CD8-positive, alpha-beta memory T cell (primary cell): ENCODE results near the gene ZNF837. TPM values are rescaled to one million over a fixed set of nuclear protein-coding genes. Genes with fewer than 3 reads are reported as not detected.
"Not testable (repeated sequence)": the region's sequence is repeated elsewhere in the genome, so short reads cannot be mapped to it uniquely, and the experiment has no call there.

ENCODE experiments used
- CTCF ChIA-PET: fragments of 350-600 bp; sonication (Branson Sonifier 250); formaldehyde crosslinking; loops from one replicate; lab custom pipeline; 2021; ENCODE audit warnings: antibody characterized with exemption; lab: Charles Lee
- POLR2A ChIA-PET: fragments of 350-600 bp; sonication (Branson Sonifier 250); formaldehyde crosslinking; loops from one replicate; lab custom pipeline; 2021; ENCODE audit warnings: antibody characterized with exemption; lab: Charles Lee
- DNase-seq, 5 donors: peaks; one replicate each; pipeline versions ENCODE4 v3.0.0 to v3.0.0-alpha.2; 2020 to 2022; ENCODE audit warnings: mixed read lengths in 1 of 5
- H3K27ac ChIP-seq: one replicate; pipeline ENCODE4 v1.7.0; 2013; ENCODE audit warnings: low read depth, mild to moderate bottlenecking, low read length, moderate library complexity
- H3K27me3 ChIP-seq: 2 replicates; pipeline ENCODE4 v1.7.0; 2013; ENCODE audit warnings: low read length, mild to moderate bottlenecking; ENCODE audit not compliant: insufficient read depth, poor library complexity, severe bottlenecking
- H3K36me3 ChIP-seq: 2 replicates; pipeline ENCODE4 v1.7.0; 2013; ENCODE audit warnings: mild to moderate bottlenecking, low read length, moderate library complexity; ENCODE audit not compliant: insufficient read depth
- H3K4me1 ChIP-seq: 2 replicates; pipeline ENCODE4 v1.7.0; 2013; ENCODE audit warnings: mild to moderate bottlenecking, low read length, moderate library complexity; ENCODE audit not compliant: insufficient read depth
- H3K4me3 ChIP-seq: 2 replicates; pipeline ENCODE4 v1.7.0; 2013; ENCODE audit warnings: mild to moderate bottlenecking, low read length
- H3K9me3 ChIP-seq: 2 replicates; pipeline ENCODE4 v1.7.0; 2013; ENCODE audit warnings: mild to moderate bottlenecking, low read length
- H3K27ac Mint-ChIP-seq, 8 donors: one replicate each; pipeline ENCODE4 v1.8.0; 2020 to 2021; ENCODE audit warnings: mixed read lengths in 8 of 8, mild to moderate bottlenecking in 6 of 8, inconsistent platforms in 3 of 8, moderate library complexity in 3 of 8
- H3K27me3 Mint-ChIP-seq, 2 donors: one replicate each; pipeline ENCODE4 v1.8.0; 2020 to 2021; ENCODE audit warnings: mixed read lengths in 2 of 2, mild to moderate bottlenecking in 1 of 2, moderate library complexity in 1 of 2
- H3K36me3 Mint-ChIP-seq, 3 donors: one replicate each; pipeline ENCODE4 v1.8.0; 2020 to 2021; ENCODE audit warnings: mixed read lengths in 3 of 3, inconsistent platforms in 1 of 3, mild to moderate bottlenecking in 1 of 3
- H3K4me1 Mint-ChIP-seq, 3 donors: one replicate each; pipeline ENCODE4 v1.8.0; 2020 to 2021; ENCODE audit warnings: mixed read lengths in 3 of 3, inconsistent platforms in 1 of 3, mild to moderate bottlenecking in 1 of 3
- H3K4me3 Mint-ChIP-seq, 7 donors: one replicate each; pipeline ENCODE4 v1.8.0; 2020 to 2021; ENCODE audit warnings: mixed read lengths in 7 of 7, mild to moderate bottlenecking in 6 of 7, moderate library complexity in 4 of 7, inconsistent platforms in 2 of 7
- H3K9me3 Mint-ChIP-seq, 5 donors: one replicate each; pipeline ENCODE4 v1.8.0; 2020 to 2022; ENCODE audit warnings: mixed read lengths in 5 of 5, mild to moderate bottlenecking in 3 of 5, moderate library complexity in 2 of 5, inconsistent platforms in 1 of 5
- polyA plus RNA-seq: library from polyadenylated mRNA; unstranded; fragments of 300-500 nt; fragmentation: Illumina TruSeq; gene quantifications from one replicate; pipeline ENCODE4 v1.2.3, GENCODE V29; 2021
- total RNA-seq, 2 experiments: library from RNA; stranded (reverse); gene quantifications; one replicate each; pipeline ENCODE4 v1.2.3, GENCODE V29; 2021

The ZNF837 gene
- total and polyA plus RNA-seq, 3 experiments from 2014 or later = 1.8 to 4.6 (median 2.3) TPM

GRCh38 chr19:58349590-58349989 is 31.2 kb downstream of the ZNF837 start:
- peaks cover 19% of the 10 kb centered on the region for H3K4me1 ChIP-seq
- H3K4me3 Mint-ChIP-seq = peak overlapping the region in 3 of 7 donors; percentile 54 to 78 (median 54)
- H3K36me3 ChIP-seq = no peaks in the 10 kb centered on the region
- ChIA-PET CTCF (no interaction called here), POLR2A (interaction anchor here (1.8 kb wide), 1 partner anchor 13 kb away, joined by 5 read pairs; the partner anchor contains the start of gene ZNF497)
- H3K27me3 ChIP-seq = no peaks in the 10 kb centered on the region
- no peak overlapping the region for H3K4me3 ChIP-seq
- H3K36me3 Mint-ChIP-seq = peaks cover 0 to 15% (median 5%) of the 10 kb centered on the region in 3 donors
- DNase-seq = no peak
- no peak overlapping the region for H3K27ac ChIP-seq
- peaks cover 0 to 2% of the 10 kb centered on the region in 2 donors for H3K27me3 Mint-ChIP-seq
- H3K27ac Mint-ChIP-seq = peak overlapping the region in 1 of 8 donors; percentile 73
- peaks cover 0 to 2% (median 0%) of the 10 kb centered on the region in 5 donors for H3K9me3 Mint-ChIP-seq
- no peaks in the 10 kb centered on the region for H3K9me3 ChIP-seq
- peaks cover 27 to 40% (median 32%) of the 10 kb centered on the region in 3 donors for H3K4me1 Mint-ChIP-seq

- peak overlapping the region in 7 of 8 donors; percentile 86 to 96 (median 90) for H3K27ac Mint-ChIP-seq
- peak overlapping the region; percentile 72 for H3K4me3 ChIP-seq
- ChIA-PET CTCF (interaction anchor here (1.7 to 2.0 kb wide), 2 partner anchors 14 to 41 kb away, joined by 4 to 13 read pairs; partner anchors contain the start of gene ZNF497), POLR2A (interaction anchor here (1.2 to 2.3 kb wide), 7 partner anchors 8 to 165 kb away, joined by 3 to 16 read pairs (median 5); partner anchors contain the start of genes ZNF274 and ZNF497)
- H3K4me3 Mint-ChIP-seq = peak overlapping the region; percentile 91 to 97 (median 93)
- H3K9me3 ChIP-seq, H3K9me3 Mint-ChIP-seq, H3K27me3 ChIP-seq, H3K36me3 ChIP-seq, DNase-seq, H3K27me3 Mint-ChIP-seq: not testable (repeated sequence)
- peak overlapping the region; percentile 43 for H3K27ac ChIP-seq
- peaks cover 0 to 16% (median 5%) of the 10 kb centered on the region in 3 donors for H3K36me3 Mint-ChIP-seq
- peaks cover 27 to 40% (median 32%) of the 10 kb centered on the region in 3 donors for H3K4me1 Mint-ChIP-seq
- peaks cover 19% of the 10 kb centered on the region for H3K4me1 ChIP-seq
These were observed 32.8 kb downstream of the ZNF837 start for GRCh38 chr19:58348080-58348479.

GRCh38 chr19:58346961-58347929 is 33.6 kb downstream of the ZNF837 start:
- ChIA-PET POLR2A (interaction anchor here (0.6 to 2.3 kb wide), 11 partner anchors 9 to 620 kb away, joined by 3 to 16 read pairs (median 5); partner anchors contain the start of genes ZBTB45, ZNF274, ZNF497 and ZNF671), CTCF (interaction anchor here (0.8 to 2.0 kb wide), 3 partner anchors 15 to 172 kb away, joined by 3 to 13 read pairs (median 4); partner anchors contain the start of gene ZNF497)
- H3K36me3 ChIP-seq = no peaks in the 10 kb centered on the region
- peak overlapping the region; percentile 72 for H3K4me3 ChIP-seq
- peak; percentile 44 to 85 (median 71) for DNase-seq
- peak overlapping the region; percentile 67 for H3K27ac ChIP-seq
- H3K27me3 ChIP-seq = no peaks in the 10 kb centered on the region
- H3K4me3 Mint-ChIP-seq = peak overlapping the region; percentile 91 to 97 (median 93)
- no peaks in the 10 kb centered on the region for H3K27me3 Mint-ChIP-seq
- H3K4me1 ChIP-seq = peaks cover 19% of the 10 kb centered on the region
- no peaks in the 10 kb centered on the region for H3K9me3 Mint-ChIP-seq
- peaks cover 0 to 16% (median 7%) of the 10 kb centered on the region in 3 donors for H3K36me3 Mint-ChIP-seq
- no peaks in the 10 kb centered on the region for H3K9me3 ChIP-seq
- H3K27ac Mint-ChIP-seq = peak overlapping the region; percentile 86 to 96 (median 90)
- peaks cover 26 to 36% (median 32%) of the 10 kb centered on the region in 3 donors for H3K4me1 Mint-ChIP-seq

- H3K4me1 ChIP-seq = peaks cover 19% of the 10 kb centered on the region
- DNase-seq = no peak
- Mint-ChIP-seq H3K27ac (peak overlapping the region; percentile 67 to 94 (median 83)), H3K36me3 (peaks cover 3 to 17% (median 15%) of the 10 kb centered on the region in 3 donors), H3K4me1 (peaks cover 26 to 36% (median 32%) of the 10 kb centered on the region in 3 donors), H3K27me3 (no peaks in the 10 kb centered on the region), H3K9me3 (no peaks in the 10 kb centered on the region), H3K4me3 (peak overlapping the region; percentile 75 to 94 (median 91))
- no peaks in the 10 kb centered on the region for H3K27me3 ChIP-seq
- H3K36me3 ChIP-seq = no peaks in the 10 kb centered on the region
- POLR2A ChIA-PET = no interaction called here
- CTCF ChIA-PET = no interaction called here
- H3K9me3 ChIP-seq = no peaks in the 10 kb centered on the region
- no peak overlapping the region for H3K4me3 ChIP-seq
- H3K27ac ChIP-seq = no peak overlapping the region
These were observed 35.3 kb downstream of the ZNF837 start for GRCh38 chr19:58345558-58345957.

- Mint-ChIP-seq H3K4me3 (no peak overlapping the region), H3K4me1 (peaks cover 5 to 6% (median 6%) of the 10 kb centered on the region in 3 donors), H3K27ac (no peak overlapping the region), H3K27me3 (no peaks in the 10 kb centered on the region), H3K36me3 (peaks cover 16 to 59% (median 29%) of the 10 kb centered on the region in 3 donors), H3K9me3 (no peaks in the 10 kb centered on the region)
- H3K9me3 ChIP-seq = no peaks in the 10 kb centered on the region
- peaks cover 7% of the 10 kb centered on the region for H3K36me3 ChIP-seq
- no peak overlapping the region for H3K27ac ChIP-seq
- no peak overlapping the region for H3K4me3 ChIP-seq
- H3K4me1 ChIP-seq = no peaks in the 10 kb centered on the region
- peak in 1 of 5 donors; percentile 45 for DNase-seq
- H3K27me3 ChIP-seq = no peaks in the 10 kb centered on the region
- CTCF ChIA-PET = no interaction called here
- POLR2A ChIA-PET = no interaction called here
These were observed 41.8 kb downstream of the ZNF837 start for GRCh38 chr19:58338825-58339558.

- CTCF ChIA-PET = no interaction called here
- peaks cover 5 to 6% (median 6%) of the 10 kb centered on the region in 3 donors for H3K4me1 Mint-ChIP-seq
These were observed 42.5 kb downstream of the ZNF837 start for GRCh38 chr19:58338336-58338735.

GRCh38 chr19:58336820-58337219 is 44.0 kb downstream of the ZNF837 start:
- Mint-ChIP-seq H3K36me3 (peaks cover 16 to 59% (median 23%) of the 10 kb centered on the region in 3 donors), H3K4me1 (peaks cover 5 to 6% (median 6%) of the 10 kb centered on the region in 3 donors), H3K27me3 (no peaks in the 10 kb centered on the region), H3K4me3 (no peak overlapping the region), H3K27ac (no peak overlapping the region), H3K9me3 (no peaks in the 10 kb centered on the region)
- POLR2A ChIA-PET = no interaction called here
- H3K36me3 ChIP-seq = peaks cover 7% of the 10 kb centered on the region
- H3K27ac ChIP-seq = no peak overlapping the region
- no peaks in the 10 kb centered on the region for H3K27me3 ChIP-seq
- H3K9me3 ChIP-seq = no peaks in the 10 kb centered on the region
- no peak overlapping the region for H3K4me3 ChIP-seq
- no peak for DNase-seq
- no peaks in the 10 kb centered on the region for H3K4me1 ChIP-seq
- CTCF ChIA-PET = no interaction called here

More at GRCh38 chr19:58338336-58338735, 42.5 kb downstream of the ZNF837 start:
- POLR2A ChIA-PET = no interaction called here
- no peaks in the 10 kb centered on the region for H3K27me3 ChIP-seq
- H3K4me1 ChIP-seq = no peaks in the 10 kb centered on the region
- Mint-ChIP-seq H3K27ac (peak overlapping the region in 1 of 8 donors; percentile 36), H3K4me3 (no peak overlapping the region), H3K27me3 (no peaks in the 10 kb centered on the region), H3K9me3 (no peaks in the 10 kb centered on the region), H3K36me3 (peaks cover 16 to 58% (median 29%) of the 10 kb centered on the region in 3 donors)
- DNase-seq = no peak
- H3K27ac ChIP-seq = no peak overlapping the region
- H3K36me3 ChIP-seq = peaks cover 7% of the 10 kb centered on the region
- no peaks in the 10 kb centered on the region for H3K9me3 ChIP-seq
- no peak overlapping the region for H3K4me3 ChIP-seq
